Endodermal cell (in vitro differentiated cells): ENCODE data around the gene PDE4D. TPM values are rescaled to one million over a fixed set of nuclear protein-coding genes. Genes with fewer than 3 reads are reported as not detected.
"Not testable (repeated sequence)": the region's sequence is repeated elsewhere in the genome, so short reads cannot be mapped to it uniquely, and the experiment has no call there.

Experiments used
- DNase-seq: peaks from one replicate; pipeline ENCODE4 v3.0.0-alpha.2; 2017
- H3K27ac ChIP-seq: 2 replicates; pipeline ENCODE4 v1.5.1; 2013; ENCODE audit warnings: mild to moderate bottlenecking, low read depth, low read length, moderate library complexity
- H3K27me3 ChIP-seq: 2 replicates; pipeline ENCODE4 v1.6.1; 2013; ENCODE audit warnings: mild to moderate bottlenecking, low read length, moderate library complexity; ENCODE audit not compliant: insufficient read depth, control insufficient read depth, poor library complexity, severe bottlenecking
- H3K36me3 ChIP-seq: 2 replicates; pipeline ENCODE4 v1.7.0; 2013; ENCODE audit warnings: mild to moderate bottlenecking, low read length, moderate library complexity; ENCODE audit not compliant: control insufficient read depth, insufficient read depth
- H3K4me1 ChIP-seq: one replicate; pipeline ENCODE4 v1.7.0; 2013; ENCODE audit warnings: low read length; ENCODE audit not compliant: control insufficient read depth, insufficient read depth
- H3K4me3 ChIP-seq: 2 replicates; pipeline ENCODE4 v1.5.1; 2013; ENCODE audit warnings: mild to moderate bottlenecking, low read length, moderate library complexity
- H3K9ac ChIP-seq: 2 replicates; pipeline ENCODE4 v1.6.1; 2013; ENCODE audit warnings: mild to moderate bottlenecking, low read length, moderate library complexity; ENCODE audit not compliant: poor library complexity, severe bottlenecking; ENCODE audit errors: extremely low read depth
- H3K9me3 ChIP-seq: 2 replicates; pipeline ENCODE4 v1.6.1; 2013; ENCODE audit warnings: mild to moderate bottlenecking, low read length, moderate library complexity; ENCODE audit not compliant: control insufficient read depth
- H3K27ac Mint-ChIP-seq: 2 replicates; pipeline ENCODE4 v1.8.0; 2020; ENCODE audit warnings: mixed read lengths
- H3K27me3 Mint-ChIP-seq: 2 replicates; pipeline ENCODE4 v1.8.0; 2021; ENCODE audit warnings: mild to moderate bottlenecking, mixed read lengths; ENCODE audit not compliant: insufficient read depth
- H3K36me3 Mint-ChIP-seq: 2 replicates; pipeline ENCODE4 v1.8.0; 2020; ENCODE audit warnings: low read depth, mixed read lengths
- H3K4me1 Mint-ChIP-seq: 2 replicates; pipeline ENCODE4 v1.8.0; 2020; ENCODE audit warnings: mixed read lengths
- H3K4me3 Mint-ChIP-seq: 2 replicates; pipeline ENCODE4 v1.8.0; 2020; ENCODE audit warnings: mild to moderate bottlenecking, moderate library complexity, mixed read lengths
- H3K9me3 Mint-ChIP-seq: 2 replicates; pipeline ENCODE4 v1.8.0; 2020; ENCODE audit warnings: mild to moderate bottlenecking, mixed read lengths
- CTCF ChIP-seq: fragments of 200-600 bp; sonication (generic); conservative IDR thresholded peaks from 2 replicates; pipeline ENCODE4 v1.5.0; 2021; ENCODE audit warnings: antibody characterized with exemption, mild to moderate bottlenecking
- WGBS, 2 experiments: methylation state at CpG; one replicate each; pipeline versions ENCODE4 v1.1.5 to v1.1.7; 2013; ENCODE audit warnings: missing lambda C conversion rate in 2 of 2, mixed read lengths in 1 of 2; ENCODE audit not compliant: insufficient coverage in 1 of 2, insufficient read length in 1 of 2; 5-methylcytosine and 5-hydroxymethylcytosine counted together
- total RNA-seq, 2 donors: library from RNA; stranded (reverse); fragmentation: NEBNext Ultra II Directional in 1 of 2; extraction: Animal tissue kit (Norgen Biotek cat#: 25700) in 1 of 2; gene quantifications; 2 replicates in 1 of 2; 3 replicates in 1 of 2; pipeline ENCODE4 v1.2.1, GENCODE V29; 2021

Gene PDE4D
- total RNA-seq, 2 donors from 2014 or later: 9.2 to 11.4 TPM

- no peaks in the 10 kb centered on the region for H3K27me3 Mint-ChIP-seq
- TF ChIP-seq CTCF: no peak
- H3K4me1 Mint-ChIP-seq: no peaks in the 10 kb centered on the region
- Histone ChIP-seq H3K9me3 (no peaks in the 10 kb centered on the region), H3K27ac (no peak overlapping the region), H3K9ac (no peak overlapping the region), H3K36me3 (no peaks in the 10 kb centered on the region), H3K27me3 (no peaks in the 10 kb centered on the region), H3K4me3 (no peak overlapping the region), H3K4me1 (no peaks in the 10 kb centered on the region)
- no peaks in the 10 kb centered on the region for H3K9me3 Mint-ChIP-seq
- no peak overlapping the region for H3K4me3 Mint-ChIP-seq
- H3K27ac Mint-ChIP-seq: no peak overlapping the region
- H3K36me3 Mint-ChIP-seq: no peaks in the 10 kb centered on the region
- 80 to 88% methylated on average over 2 to 5 of the region's 5 CpGs for WGBS, 2 experiments
- no peak for DNase-seq
These were observed 832.1 kb downstream of the PDE4D start for GRCh38 chr5:59061377-59061776.

DNA sequence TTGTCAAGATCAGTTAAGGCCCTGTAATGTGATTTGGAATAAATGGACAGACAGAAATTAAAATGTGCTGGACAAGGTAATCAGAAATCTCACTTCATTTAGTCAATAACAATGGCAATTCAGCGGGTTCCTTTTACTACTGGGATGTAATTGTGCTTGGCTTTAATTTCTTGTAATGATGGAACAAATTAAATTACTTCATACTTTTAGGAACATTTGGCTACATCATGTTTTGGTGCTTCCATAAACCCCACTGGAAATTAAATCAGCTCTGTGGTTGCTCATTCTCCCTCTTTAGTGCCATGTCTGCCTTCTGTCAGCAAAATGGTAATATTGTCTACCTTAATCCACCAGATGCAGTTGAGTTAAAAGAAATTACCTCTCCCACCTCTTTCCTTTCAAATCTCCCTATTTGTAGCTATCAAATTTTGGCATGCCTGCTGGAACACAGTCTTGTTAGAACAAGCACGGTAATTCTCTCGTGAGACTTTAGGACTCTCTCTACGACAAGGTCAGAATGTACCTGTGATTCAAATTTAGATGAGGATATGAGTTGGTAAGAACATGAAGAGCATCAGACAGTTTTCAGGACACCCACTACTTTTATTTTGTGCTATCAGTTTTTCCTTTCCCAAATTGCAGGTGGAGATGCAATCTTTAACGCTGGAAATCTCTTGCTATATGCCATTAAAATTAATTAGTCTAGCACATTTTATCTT lies 834.4 kb downstream of the PDE4D start:
- no peaks in the 10 kb centered on the region for H3K4me1 ChIP-seq
- no peak overlapping the region for H3K4me3 ChIP-seq
- H3K9ac ChIP-seq: no peak overlapping the region
- no peaks in the 10 kb centered on the region for H3K9me3 Mint-ChIP-seq
- WGBS, 2 experiments: 80 to 83% methylated on average over 4 of the region's 5 CpGs
- H3K9me3 ChIP-seq: no peaks in the 10 kb centered on the region
- no peaks in the 10 kb centered on the region for H3K36me3 ChIP-seq
- H3K27ac ChIP-seq: no peak overlapping the region
- no peak overlapping the region for H3K4me3 Mint-ChIP-seq
- H3K36me3 Mint-ChIP-seq: no peaks in the 10 kb centered on the region
- H3K27me3 ChIP-seq: no peaks in the 10 kb centered on the region
- no peaks in the 10 kb centered on the region for H3K27me3 Mint-ChIP-seq
- H3K4me1 Mint-ChIP-seq: no peaks in the 10 kb centered on the region
- H3K27ac Mint-ChIP-seq: no peak overlapping the region
- DNase-seq: no peak
- TF ChIP-seq CTCF: no peak

GRCh38 chr5:59058237-59058636 lies 835.3 kb downstream of the PDE4D start:
- no peaks in the 10 kb centered on the region for H3K4me1 ChIP-seq
- H3K27ac Mint-ChIP-seq: no peak overlapping the region
- no peaks in the 10 kb centered on the region for H3K4me1 Mint-ChIP-seq
- no peaks in the 10 kb centered on the region for H3K36me3 Mint-ChIP-seq
- no peak for TF ChIP-seq CTCF
- H3K27ac ChIP-seq: no peak overlapping the region
- H3K9ac ChIP-seq: no peak overlapping the region
- no peaks in the 10 kb centered on the region for H3K9me3 ChIP-seq
- no peaks in the 10 kb centered on the region for H3K9me3 Mint-ChIP-seq
- no peak overlapping the region for H3K4me3 ChIP-seq
- H3K27me3 Mint-ChIP-seq: no peaks in the 10 kb centered on the region
- no peaks in the 10 kb centered on the region for H3K27me3 ChIP-seq
- no peak for DNase-seq
- no peaks in the 10 kb centered on the region for H3K36me3 ChIP-seq
- 94% methylated on average over 1 of the region's 1 CpG; no CpG with 5 or more reads in 1 of the 2 experiments for WGBS, 2 experiments
- no peak overlapping the region for H3K4me3 Mint-ChIP-seq

DNA sequence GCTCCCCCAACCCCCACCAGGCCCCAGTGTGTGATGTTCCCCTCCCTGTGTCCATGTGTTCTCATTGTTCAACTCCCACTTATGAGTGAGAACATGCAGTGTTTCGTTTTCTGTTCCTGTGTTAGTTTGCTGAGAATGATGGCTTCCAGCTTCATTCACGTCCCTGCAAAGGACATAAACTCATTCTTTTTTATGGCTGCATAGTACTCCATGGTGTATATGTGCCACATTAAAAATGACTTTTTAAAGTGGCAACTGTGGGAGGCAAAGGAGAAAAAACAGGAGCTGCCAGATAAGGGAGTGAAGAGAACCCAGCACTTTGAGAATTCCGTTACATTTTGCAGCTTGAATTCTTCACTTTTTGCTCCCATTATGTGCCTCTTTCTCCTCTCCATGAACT lies 836.9 kb downstream of the PDE4D start:
- WGBS, 2 experiments: 60 to 83% methylated on average over 1 to 3 of the region's 3 CpGs
- not testable (repeated sequence) for DNase-seq, H3K4me3 ChIP-seq, H3K36me3 ChIP-seq, H3K4me3 Mint-ChIP-seq, H3K9me3 Mint-ChIP-seq, H3K4me1 ChIP-seq, H3K4me1 Mint-ChIP-seq, H3K36me3 Mint-ChIP-seq, H3K27me3 Mint-ChIP-seq, H3K9me3 ChIP-seq, H3K27ac Mint-ChIP-seq, H3K27me3 ChIP-seq, H3K27ac ChIP-seq, H3K9ac ChIP-seq
